A673 (cell line): ENCODE results near the gene TFCP2L1. TPM values are rescaled to one million over a fixed set of nuclear protein-coding genes. Genes with fewer than 3 reads are reported as not detected.

Source experiments
- BruUV-seq: library from RNA; stranded (reverse); fragments of 400-500 nt; replicated peaks from 2 replicates; lab custom pipeline; 2021; lab: Mats Ljungman, UMichigan
- CTCF ChIA-PET: fragments of 300-600 bp; sonication (Branson Sonifier 250); formaldehyde crosslinking; loops from one replicate; lab custom pipeline; 2022; ENCODE audit warnings: antibody characterized with exemption; lab: Charles Lee
- POLR2A ChIA-PET: fragments of 300-600 bp; sonication (Branson Sonifier 250); formaldehyde crosslinking; loops from one replicate; lab custom pipeline; 2022; ENCODE audit warnings: antibody characterized with exemption; ENCODE audit not compliant: low non-redundant PET; lab: Charles Lee
- DNase-seq: peaks from one replicate; pipeline ENCODE4 v3.0.0-alpha.2; 2015; ENCODE audit warnings: low spot score
- H3K27ac ChIP-seq: fragments of 200-600 bp; sonication (generic); 2 replicates; pipeline ENCODE4 v1.5.1; 2016; ENCODE audit warnings: mixed run types, low read depth, mild to moderate bottlenecking, mixed read lengths, antibody characterized with exemption, low read length; ENCODE audit not compliant: poor library complexity, severe bottlenecking
- H3K27me3 ChIP-seq: fragments of 200-600 bp; sonication (generic); replicated peaks from 2 replicates; pipeline ENCODE4 v1.6.1; 2017; ENCODE audit warnings: mixed run types, low read depth, mild to moderate bottlenecking, mixed read lengths, antibody characterized with exemption, low read length; ENCODE audit not compliant: insufficient read depth, poor library complexity
- H3K36me3 ChIP-seq: fragments of 200-600 bp; sonication (generic); 2 replicates; pipeline ENCODE4 v1.6.1; 2016; ENCODE audit warnings: mixed run types, mild to moderate bottlenecking, mixed read lengths, antibody characterized with exemption, low read length; ENCODE audit not compliant: insufficient read depth, poor library complexity, severe bottlenecking
- H3K4me1 ChIP-seq: fragments of 200-600 bp; sonication (generic); 2 replicates; pipeline ENCODE4 v1.6.1; 2017; ENCODE audit warnings: mixed run types, mild to moderate bottlenecking, mixed read lengths, antibody characterized with exemption, low read length; ENCODE audit not compliant: insufficient read depth, poor library complexity, severe bottlenecking
- H3K4me3 ChIP-seq: fragments of 200-600 bp; sonication (generic); 2 replicates; pipeline ENCODE4 v1.5.1; 2016; ENCODE audit warnings: low read depth, mixed run types, mild to moderate bottlenecking, mixed read lengths, low read length; ENCODE audit not compliant: poor library complexity, severe bottlenecking
- H3K9me3 ChIP-seq: fragments of 200-600 bp; sonication (generic); 2 replicates; pipeline ENCODE4 v1.6.1; 2016; ENCODE audit warnings: mixed run types, low read depth, mild to moderate bottlenecking, mixed read lengths, antibody characterized with exemption, low read length; ENCODE audit not compliant: poor library complexity, severe bottlenecking
- CTCF ChIP-seq: fragments of 300-800, 200-600 bp; sonication (generic); conservative IDR thresholded peaks from 2 replicates; pipeline ENCODE4 v1.5.1; 2017; ENCODE audit warnings: low read depth, mild to moderate bottlenecking, antibody characterized with exemption, low read length, moderate library complexity, mixed read lengths
- EZH2 ChIP-seq: fragments of 200-600 bp; sonication (generic); IDR thresholded peaks from 2 replicates; pipeline ENCODE4 v1.6.1; 2017; ENCODE audit warnings: borderline replicate concordance, low read depth, mild to moderate bottlenecking, mixed read lengths, antibody characterized with exemption, low read length; ENCODE audit not compliant: poor library complexity, severe bottlenecking
- intact Hi-C: fragments of 100-400 bp; cut with micrococcal nuclease; formaldehyde crosslinking; loops from one replicate; pipeline ENCODE4 v1.10.0; 2022; ENCODE audit not compliant: unreplicated experiment
- total RNA-seq: library from RNA; stranded (reverse); gene quantifications from 2 replicates; pipeline ENCODE4 v1.2.3, GENCODE V29; 2021

Gene TFCP2L1
- total RNA-seq, 1 experiment from 2014 or later: not detected

GRCh38 chr2:121244616-121245015, 40.4 kb downstream of the TFCP2L1 start:
- H3K9me3 ChIP-seq: no peaks in the 10 kb centered on the region
- H3K36me3 ChIP-seq: no peaks in the 10 kb centered on the region
- TF ChIP-seq EZH2 (no peak), CTCF (no peak)
- POLR2A ChIA-PET: no interaction called here
- intact Hi-C loops: no loop called here
- DNase-seq: no peak
- H3K4me3 ChIP-seq: no peak overlapping the region
- no peaks in the 10 kb centered on the region for H3K4me1 ChIP-seq
- no peaks in the 10 kb centered on the region for H3K27me3 ChIP-seq
- no peak overlapping the region for H3K27ac ChIP-seq
- CTCF ChIA-PET: no interaction called here
- BruUV-seq: no TSS peak

- H3K9me3 ChIP-seq: no peaks in the 10 kb centered on the region
- TF ChIP-seq EZH2 (no peak), CTCF (no peak)
- no peak overlapping the region for H3K27ac ChIP-seq
- no peaks in the 10 kb centered on the region for H3K36me3 ChIP-seq
- BruUV-seq: no TSS peak
- intact Hi-C loops: no loop called here
- H3K27me3 ChIP-seq: no peaks in the 10 kb centered on the region
- no peaks in the 10 kb centered on the region for H3K4me1 ChIP-seq
- POLR2A ChIA-PET: no interaction called here
- H3K4me3 ChIP-seq: no peak overlapping the region
- no peak for DNase-seq
- CTCF ChIA-PET: no interaction called here
Measured at GRCh38 chr2:121243821-121244460, 41.1 kb downstream of the TFCP2L1 start.

- Histone ChIP-seq H3K9me3 (no peaks in the 10 kb centered on the region), H3K36me3 (no peaks in the 10 kb centered on the region), H3K4me3 (no peak overlapping the region), H3K4me1 (no peaks in the 10 kb centered on the region), H3K27me3 (no peaks in the 10 kb centered on the region), H3K27ac (no peak overlapping the region)
- ChIA-PET POLR2A (no interaction called here), CTCF (no interaction called here)
- BruUV-seq: no TSS peak
- DNase-seq: no peak
- intact Hi-C loops: no loop called here
- TF ChIP-seq CTCF (no peak), EZH2 (no peak)
Measured at GRCh38 chr2:121242976-121243375, 42.0 kb downstream of the TFCP2L1 start.
